Thyroid gland (tissue), 4 donors: ENCODE data around the gene TTC16.

Experiments
- POLR2A ChIP-seq, 2 donors: fragments of 450-650 bp; IDR thresholded peaks; one replicate each; pipeline ENCODE4 v1.6.1; 2017; ENCODE audit warnings: antibody characterized with exemption in 2 of 2, mild to moderate bottlenecking in 2 of 2, moderate library complexity in 1 of 2
- TF ChIP-seq, protein P1 (sequence below), 6 experiments: fragments of 200-600 bp in 3 of 6; fragments of 450-650 bp in 3 of 6; sonication (generic) in 3 of 6; IDR thresholded peaks; one replicate each; pipeline ENCODE4 v1.5.1; 2016 to 2019; ENCODE audit warnings: antibody characterized with exemption in 6 of 6, mild to moderate bottlenecking in 2 of 6, inconsistent platforms in 1 of 6, moderate library complexity in 1 of 6

DNA sequence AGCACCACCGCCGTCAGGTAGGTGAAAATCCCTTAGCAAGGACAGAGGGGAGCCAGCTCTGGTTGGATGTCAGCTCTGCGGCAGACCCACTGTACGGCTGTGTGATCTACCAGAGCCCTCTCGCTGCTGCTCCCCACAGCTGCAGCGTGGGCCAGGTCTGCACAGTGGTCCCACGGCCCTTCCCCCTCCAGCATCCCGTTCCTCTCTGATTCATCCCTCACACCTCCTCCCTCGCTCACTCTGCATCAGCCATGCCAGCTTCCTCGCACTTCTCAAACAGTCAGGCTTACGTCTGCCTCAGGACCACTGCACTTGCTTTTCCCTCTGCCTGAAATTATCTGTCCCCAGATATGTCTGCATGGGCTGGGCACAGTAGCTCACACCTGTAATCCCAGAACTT is 35.7 kb upstream of the TTC16 start:
- TF ChIP-seq, protein P1, sequence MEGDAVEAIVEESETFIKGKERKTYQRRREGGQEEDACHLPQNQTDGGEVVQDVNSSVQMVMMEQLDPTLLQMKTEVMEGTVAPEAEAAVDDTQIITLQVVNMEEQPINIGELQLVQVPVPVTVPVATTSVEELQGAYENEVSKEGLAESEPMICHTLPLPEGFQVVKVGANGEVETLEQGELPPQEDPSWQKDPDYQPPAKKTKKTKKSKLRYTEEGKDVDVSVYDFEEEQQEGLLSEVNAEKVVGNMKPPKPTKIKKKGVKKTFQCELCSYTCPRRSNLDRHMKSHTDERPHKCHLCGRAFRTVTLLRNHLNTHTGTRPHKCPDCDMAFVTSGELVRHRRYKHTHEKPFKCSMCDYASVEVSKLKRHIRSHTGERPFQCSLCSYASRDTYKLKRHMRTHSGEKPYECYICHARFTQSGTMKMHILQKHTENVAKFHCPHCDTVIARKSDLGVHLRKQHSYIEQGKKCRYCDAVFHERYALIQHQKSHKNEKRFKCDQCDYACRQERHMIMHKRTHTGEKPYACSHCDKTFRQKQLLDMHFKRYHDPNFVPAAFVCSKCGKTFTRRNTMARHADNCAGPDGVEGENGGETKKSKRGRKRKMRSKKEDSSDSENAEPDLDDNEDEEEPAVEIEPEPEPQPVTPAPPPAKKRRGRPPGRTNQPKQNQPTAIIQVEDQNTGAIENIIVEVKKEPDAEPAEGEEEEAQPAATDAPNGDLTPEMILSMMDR (IDR thresholded peaks at IDR 0.05) = no peak
- TF ChIP-seq POLR2A (IDR thresholded peaks at IDR 0.05) = no peak
